Activated CD4-positive, alpha-beta T cell treated with anti-CD3 and anti-CD28 coated beads, Interleukin-2, amount 50 U/mL, for 4 hours (primary cell): Measurements from ENCODE around the gene DYNLT3.

Experiments
- DNase-seq, 2 experiments: peaks; one replicate each; pipeline ENCODE4 v3.0.0-alpha.2; 2020

DYNLT3 gene

DNA sequence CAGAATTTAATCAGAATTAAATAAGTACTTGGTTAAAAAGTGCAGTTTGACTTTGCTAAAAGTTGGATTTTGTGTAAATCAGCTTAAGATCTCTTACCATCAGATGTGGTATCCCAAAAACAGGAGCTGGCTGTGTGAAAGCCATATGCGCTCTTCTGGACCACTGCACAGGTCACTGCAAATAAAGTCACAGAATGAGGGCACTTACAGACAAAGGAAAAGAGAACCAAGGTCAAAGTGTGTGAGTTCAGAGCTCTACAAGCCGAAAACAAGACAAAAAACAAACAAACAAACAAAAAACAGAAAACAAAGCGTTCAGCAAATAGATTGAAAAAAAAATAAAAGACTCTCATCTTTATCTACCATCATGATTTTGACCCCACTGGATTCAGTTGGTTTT, 6.4 kb downstream of the DYNLT3 start:
- DNase-seq, result no peak

DNA sequence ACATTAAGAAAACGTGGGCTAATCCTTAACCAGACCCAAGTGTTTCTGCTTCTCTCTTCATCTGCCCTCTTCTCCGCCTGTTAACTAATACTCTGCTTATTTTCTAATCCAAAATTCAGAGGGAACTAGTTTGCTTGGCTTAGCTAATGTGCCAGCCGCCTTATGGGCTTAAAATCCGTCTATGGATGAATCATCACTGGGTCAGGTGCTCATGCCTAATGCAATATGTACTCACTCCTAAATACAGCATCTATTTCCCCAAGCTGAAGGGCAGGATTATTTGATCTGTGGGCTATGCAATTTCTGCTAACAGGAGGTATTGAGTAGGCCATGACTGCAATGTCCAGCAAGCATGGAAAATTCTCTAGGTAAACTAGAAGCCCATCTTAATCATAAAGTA, 12.4 kb downstream of the DYNLT3 start:
- no peak for DNase-seq

DNA sequence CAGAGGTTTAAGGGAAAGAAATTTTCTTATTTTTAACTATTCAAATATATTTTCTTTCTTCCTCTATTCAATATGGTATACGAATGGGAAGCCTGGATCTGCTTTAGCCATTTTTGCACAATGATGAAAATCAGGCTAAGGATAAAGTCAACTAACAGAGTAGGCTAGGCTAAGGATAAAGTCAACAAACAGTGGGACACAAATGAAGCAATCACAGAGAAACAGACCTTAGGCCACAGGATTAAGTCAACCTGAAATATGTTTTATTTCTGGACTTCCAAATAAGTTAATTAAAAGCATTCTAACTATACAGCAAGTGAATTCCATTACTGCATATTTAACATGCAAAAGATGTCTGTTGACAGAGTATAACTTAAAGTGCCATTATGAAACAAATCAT, 17.0 kb downstream of the DYNLT3 start:
- no peak for DNase-seq

DNA sequence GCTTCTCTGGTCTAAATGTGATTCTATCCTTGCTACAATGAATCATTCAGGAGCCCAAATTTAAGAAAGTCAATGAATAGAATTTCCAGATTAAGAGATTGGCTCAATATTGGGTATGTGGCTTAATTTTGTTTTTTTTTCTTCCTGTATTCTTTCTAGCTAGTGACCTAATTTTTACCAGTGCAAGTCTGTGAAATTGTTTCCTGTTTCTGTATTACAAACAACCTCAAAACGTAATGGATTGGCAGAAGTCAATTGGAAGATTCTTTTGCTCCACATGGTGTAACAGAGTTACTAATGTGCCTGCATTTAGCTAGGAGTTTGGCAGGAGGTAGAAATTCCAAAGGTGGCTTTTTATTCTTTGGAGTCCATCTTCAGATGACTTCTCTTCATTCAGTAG, 17.6 kb downstream of the DYNLT3 start:
- DNase-seq, result no peak

DNA sequence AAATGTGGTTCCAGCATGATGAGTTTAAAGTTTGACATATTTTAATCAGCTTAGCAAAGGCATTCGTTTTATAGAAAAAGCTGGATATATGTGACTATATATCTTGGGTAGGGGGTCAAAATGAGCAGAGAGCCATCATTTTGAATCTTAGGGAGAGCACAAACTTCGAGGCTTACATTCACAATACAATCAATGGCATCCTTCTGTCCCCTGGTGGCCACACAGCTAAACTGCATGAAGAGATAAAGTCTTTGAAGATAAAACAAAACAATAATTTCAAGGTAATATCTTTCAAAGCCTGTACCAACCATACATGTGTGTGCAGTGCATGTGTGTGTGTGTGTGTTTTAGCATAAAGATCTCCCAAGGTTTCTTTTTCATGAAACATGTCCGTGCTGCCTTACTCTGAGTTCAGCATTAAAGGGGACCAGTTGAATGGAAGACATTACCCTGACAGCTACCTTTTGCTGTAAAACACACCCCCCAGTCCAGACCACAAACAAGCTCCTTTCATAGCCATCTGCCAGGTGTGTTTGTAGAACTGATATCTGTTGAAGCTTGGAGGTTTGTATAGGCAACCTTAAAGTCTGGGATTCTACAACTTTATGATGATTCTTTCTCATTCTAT, 22.0 kb downstream of the DYNLT3 start:
- peak; percentile 33 to 43 for DNase-seq

DNA sequence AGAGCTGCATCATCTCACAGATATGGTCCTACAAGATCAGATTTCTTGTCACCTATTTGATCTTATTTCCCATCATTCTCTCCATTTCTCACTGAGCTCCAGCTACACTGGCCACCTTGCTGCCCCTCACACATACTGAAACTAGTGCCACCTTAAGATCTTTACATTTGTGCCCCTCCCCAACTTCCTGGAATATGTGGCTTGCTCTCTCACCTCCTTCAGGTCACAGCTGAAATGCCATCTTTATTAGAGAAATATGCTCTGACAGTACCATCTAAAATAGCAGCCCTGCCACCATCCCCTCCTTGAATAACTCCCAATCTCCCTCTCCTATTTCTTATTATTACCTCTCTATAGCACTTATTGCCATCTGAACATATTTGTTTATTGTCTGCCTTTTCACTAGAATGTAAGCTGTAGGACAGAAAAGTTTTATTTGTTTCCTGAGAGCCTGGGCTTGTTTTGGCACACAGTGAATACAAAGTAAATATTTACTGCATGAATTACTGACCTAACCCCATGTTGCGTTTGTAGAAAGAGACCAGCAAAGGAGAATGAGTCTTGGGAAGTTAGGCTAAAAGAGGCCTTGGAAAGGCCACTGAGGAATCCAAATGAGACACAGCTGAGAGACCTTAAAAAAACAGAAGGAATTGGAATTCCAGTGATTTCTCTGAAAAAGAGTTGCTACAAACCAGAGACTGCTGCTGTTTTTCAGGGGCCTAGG, 22.7 kb downstream of the DYNLT3 start:
- DNase-seq, result no peak

DNA sequence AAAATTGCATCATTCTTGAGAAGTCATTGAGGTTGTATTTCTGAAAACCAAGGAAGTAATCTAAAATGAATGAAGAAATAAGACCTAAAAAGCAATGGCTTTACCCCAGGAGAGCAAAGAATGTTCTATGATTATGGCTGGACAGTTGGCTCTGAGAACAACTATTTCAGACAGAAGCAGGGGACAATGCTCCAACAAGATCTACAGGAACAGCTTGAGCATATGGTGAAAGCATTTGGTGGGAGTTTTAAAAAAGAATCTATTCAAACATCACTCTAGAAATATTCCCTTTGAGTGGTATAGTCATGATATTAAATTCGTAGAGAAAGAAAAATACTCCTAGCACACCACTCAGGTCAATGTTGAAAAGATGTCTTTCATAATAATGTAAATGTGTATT, 26.7 kb downstream of the DYNLT3 start:
- no peak for DNase-seq

DNA sequence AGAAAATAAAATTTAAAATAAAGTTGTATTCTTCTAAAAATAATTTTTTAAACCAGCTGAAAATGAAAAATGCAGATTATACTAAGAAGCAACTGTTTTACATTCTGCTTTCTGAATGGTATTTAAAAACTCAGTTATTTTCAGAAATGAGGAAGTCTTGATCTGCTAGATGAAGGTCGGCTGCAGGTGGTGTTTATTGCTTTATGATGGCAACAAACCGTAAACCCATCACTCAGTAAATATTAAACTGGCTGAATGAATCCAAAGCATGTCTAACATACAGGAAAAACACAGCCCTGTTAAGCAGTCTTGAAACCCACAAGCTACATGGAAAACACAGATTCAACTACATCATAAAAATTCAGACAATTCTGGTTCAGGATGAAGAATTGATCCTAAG, 29.3 kb downstream of the DYNLT3 start:
- DNase-seq, result no peak

DNA sequence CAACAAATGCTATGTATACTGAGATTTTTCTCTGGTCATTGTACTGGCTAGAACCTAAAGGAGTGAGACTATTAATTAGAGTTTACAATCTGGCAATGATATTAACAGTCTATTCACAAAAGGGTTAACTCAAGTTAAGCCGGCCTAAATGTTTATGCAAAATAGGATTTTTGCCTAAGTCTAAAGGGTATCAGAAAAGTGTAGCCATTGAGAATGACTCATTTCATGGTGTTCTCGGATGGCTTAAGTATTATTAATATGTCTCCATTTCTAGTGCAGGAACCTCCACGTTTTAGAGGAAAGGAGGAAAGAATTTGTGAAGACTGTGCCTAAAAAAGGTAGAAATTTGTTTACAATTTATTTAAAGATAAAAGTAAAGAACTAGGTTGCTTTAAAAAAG, 29.8 kb downstream of the DYNLT3 start:
- no peak for DNase-seq

DNA sequence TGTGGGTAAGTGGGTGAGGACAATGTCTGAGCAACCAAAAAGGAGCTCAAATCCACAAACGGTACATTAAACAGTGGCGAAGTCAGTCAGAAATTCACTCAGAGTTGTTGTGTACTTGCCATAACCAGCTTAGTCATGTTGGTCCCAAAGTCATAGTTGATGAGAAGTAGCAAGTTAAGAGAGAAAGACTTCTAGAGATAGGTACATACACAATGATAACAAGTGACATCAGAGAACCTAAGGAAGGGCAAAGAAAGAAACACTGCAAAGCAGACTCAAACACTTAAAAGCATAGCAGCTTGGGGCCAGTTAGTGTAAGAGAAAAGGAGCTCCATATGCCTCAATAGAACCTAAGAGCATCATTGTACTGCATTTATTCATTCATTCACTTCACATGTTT, 30.2 kb downstream of the DYNLT3 start:
- DNase-seq, result no peak

DNA sequence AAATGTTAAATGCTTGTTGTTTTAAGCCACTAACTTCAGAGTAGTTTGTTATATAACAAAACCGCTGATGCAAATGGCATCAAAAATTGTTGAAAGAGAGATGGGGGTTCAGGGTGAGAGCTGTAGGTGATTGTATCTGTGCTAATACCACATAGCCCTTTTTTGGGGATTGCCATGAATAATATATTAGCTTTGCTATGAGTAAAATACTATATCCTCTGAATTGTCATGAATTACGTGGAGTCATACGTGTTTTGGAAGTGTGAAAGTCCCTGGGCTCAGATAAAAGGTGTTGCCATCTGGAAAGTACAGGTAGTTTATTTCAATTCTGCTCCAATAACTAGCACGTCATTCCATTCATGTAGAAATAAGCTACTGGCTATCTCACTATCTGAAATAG, 30.6 kb downstream of the DYNLT3 start:
- DNase-seq, result no peak

DNA sequence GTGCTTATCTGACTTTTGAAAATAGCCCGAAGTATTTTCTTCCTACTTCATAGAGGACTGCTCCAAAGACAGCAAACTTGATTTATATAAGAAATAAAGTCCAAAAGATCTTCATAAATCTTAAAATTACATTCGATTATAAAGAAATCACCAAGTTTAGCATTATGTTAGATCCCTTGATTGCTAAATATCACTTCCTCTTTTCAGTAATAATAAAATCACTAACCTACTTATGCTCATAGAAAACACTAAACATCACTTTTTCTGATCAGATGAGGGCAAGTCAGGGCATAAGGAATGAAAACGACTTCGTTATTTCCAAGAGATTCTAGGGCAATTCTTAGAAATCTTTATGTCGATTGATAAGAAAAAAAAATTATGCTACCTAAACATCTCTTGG, 32.0 kb downstream of the DYNLT3 start:
- no peak for DNase-seq

DNA sequence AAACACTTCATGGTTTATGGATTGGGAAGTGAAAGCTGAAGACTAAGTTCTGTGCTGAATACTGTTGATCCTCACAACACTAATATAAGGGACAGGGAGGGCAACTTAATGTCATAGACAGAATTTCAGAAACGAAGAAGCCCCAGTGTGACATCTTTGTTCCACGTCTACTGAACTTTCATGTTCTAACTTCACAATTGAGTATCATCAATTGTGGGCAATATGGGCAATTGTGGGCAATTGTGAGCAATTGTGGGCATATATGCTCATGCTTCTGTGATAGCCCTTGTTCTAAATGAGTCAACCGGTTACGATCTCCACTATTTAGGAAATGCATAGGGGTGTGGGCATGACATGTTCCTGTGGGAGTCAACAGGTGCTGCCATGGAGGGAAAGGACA, 33.8 kb downstream of the DYNLT3 start:
- no peak for DNase-seq

DNA sequence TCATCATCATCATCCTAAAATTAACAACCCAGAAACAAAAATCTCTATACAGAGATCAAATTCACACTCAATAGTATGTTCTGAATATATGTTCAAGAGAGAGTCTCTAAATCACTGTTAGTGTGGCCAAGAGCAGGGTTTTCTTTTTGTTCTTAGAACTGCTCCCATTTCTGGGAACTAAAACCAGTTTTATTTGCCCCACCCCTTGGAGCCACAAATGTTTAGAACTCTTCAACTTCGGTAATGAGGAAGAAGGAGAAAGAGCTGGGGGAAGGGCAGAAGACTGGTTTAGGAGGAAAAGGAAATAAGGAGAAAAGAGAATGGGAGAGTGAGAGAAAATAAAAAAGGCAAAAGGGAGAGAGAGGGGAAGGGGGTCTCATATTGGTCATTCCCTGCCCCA, 35.3 kb downstream of the DYNLT3 start:
- no peak for DNase-seq

DNA sequence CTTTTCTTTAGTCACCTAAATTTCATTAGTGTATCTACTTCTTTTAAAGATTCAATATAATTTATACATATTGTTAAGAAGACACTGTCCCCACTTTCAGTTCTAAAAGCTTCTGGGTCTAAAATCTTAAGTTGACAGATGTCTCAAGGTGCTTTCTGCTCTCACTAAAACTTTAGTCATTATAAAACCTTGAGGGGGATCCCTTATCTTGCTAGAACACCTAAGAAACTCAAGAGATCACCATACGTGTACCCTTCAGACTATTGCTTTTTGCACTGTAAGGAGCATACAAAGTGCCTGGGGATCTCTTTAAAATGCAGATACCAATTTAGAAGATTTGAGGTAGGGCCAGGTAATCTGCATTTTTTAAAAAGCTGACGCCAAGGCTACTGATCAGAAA, 37.4 kb downstream of the DYNLT3 start:
- no peak for DNase-seq

DNA sequence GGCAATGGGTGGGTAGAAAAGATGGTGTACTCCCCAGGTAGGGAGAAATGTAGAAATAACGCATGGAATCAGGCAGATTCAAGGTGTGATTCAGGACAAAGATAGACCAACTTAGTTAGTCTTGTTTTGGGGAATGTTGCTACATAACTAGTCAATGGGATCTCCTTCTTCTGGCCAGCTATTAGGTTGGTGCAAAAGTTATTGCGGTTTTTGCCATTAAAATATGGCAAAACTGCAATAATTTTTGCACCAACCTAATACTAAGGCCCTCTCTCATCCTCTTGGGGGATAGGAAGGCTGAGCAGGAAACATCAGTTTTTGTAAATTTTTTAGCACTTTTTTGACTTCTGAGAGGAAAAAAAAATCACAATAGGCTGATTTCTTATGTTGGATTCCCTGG, 44.3 kb downstream of the DYNLT3 start:
- no peak for DNase-seq

DNA sequence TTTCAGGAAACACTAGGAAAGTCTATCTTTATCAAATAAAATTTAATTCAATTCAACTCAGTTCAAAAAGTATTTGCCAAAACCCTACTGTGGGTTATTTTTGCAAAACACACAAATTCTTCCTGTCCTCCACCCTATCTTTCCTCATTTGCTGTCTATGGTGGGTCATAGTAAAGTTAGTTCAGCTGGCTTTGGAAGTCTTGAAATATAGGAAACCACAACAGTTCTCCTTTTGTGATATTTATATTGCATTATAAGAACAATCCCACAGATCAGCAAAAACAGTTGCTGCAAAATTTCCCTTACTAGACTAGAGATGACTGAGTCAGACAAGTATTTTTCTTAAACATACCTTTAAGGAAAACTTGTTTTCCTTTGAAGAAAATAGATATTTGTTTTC, 45.3 kb downstream of the DYNLT3 start:
- DNase-seq, result no peak

DNA sequence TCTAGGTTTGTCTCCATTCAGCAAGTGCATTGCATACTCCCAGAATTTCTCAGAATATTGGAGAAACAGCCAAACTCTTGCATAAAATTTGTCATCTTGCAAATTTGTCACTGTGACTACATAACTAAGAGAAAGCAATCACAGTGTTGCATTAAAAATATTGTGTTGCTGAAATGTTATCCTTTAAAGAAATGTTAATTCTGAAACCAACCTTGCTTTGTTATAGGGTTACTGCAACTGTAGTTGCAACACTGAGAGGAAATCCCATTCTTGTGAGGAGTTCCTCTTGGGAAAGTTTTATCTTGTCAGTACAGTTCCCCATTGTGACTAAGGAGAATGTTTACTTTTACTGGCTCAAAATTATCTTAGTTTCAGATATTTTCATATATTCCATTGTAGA, 46.7 kb downstream of the DYNLT3 start:
- no peak for DNase-seq

DNA sequence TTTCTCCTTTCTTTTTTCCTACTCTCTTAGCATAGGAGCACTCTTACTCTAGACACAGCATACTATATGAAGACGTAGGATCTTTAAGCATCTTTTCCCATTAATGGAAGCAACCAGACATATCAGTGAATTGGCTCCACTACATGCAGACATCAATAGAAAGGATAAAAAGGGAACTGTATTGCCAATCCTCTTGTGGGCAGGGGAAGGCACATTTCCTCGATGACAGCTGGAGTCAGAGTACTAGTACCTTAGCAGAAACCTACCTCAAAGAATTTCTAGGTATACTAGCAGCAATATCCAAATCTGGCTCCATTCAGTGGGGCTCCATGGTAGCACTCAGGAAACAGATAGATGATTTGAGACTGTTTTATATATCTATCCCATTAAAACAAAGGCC, 47.4 kb downstream of the DYNLT3 start:
- DNase-seq, result no peak

DNA sequence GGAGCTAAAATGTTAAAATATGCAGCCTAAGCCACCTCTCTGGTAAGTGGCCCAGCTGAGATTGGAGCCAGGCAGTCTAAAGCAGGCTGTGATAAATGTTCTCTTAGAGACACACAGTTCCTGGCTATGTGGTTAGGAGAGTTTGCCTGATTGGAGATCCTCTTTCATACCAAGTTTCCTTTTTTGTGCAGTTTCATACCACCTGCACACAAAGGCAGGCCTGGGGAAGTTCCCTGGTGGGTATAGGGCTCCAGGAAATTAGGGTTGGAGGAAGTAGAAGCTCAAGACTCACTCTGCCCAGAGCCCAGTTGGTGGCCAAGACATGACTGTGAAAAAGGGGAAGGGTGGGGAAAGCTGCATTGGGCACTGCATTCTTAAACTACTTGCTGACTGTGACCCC, 50.6 kb downstream of the DYNLT3 start:
- DNase-seq, result no peak

DNA sequence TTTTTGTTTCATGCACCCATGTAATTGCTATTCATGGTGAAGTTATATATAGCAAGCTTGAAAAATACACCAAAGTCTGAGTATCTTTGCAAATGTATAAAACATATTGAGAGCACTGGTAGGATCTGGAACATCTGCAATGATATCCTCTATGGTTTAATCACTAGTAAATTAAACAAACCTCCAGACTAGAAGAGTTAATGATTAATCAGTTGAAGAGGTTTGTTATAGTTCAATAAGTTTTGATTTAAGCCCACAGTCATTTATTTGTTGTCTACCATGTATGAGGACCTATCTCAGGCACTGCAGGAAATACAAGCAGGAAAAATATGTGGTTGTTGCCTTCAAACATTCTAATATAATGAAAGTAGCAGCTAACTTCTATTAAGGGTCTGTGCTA, 51.1 kb downstream of the DYNLT3 start:
- no peak for DNase-seq
